Caki2 (cell line): ENCODE data around the gene STXBP6. TPM values are rescaled to one million over a fixed set of nuclear protein-coding genes. Genes with fewer than 3 reads are reported as not detected.
"Not testable (repeated sequence)": the region's sequence is repeated elsewhere in the genome, so short reads cannot be mapped to it uniquely, and the experiment has no call there.

Experiments used
- DNase-seq: peaks from one replicate; pipeline ENCODE4 v3.0.0-alpha.2; 2015; ENCODE audit warnings: low read depth
- in situ Hi-C: cut with HindIII; loops from 2 replicates; pipeline ENCODE4 v1.10.0; 2016; ENCODE audit warnings: low sequenced_read_pairs, low pct_unique_long_range_greater_than_20kb, mixed read lengths
- total RNA-seq: library from RNA; depleted of rRNA; stranded (reverse); fragments of >200 nt; shearing (Covaris generic); gene quantifications from 2 replicates; pipeline ENCODE4 v1.2.3, GENCODE V29; 2014; ENCODE audit warnings: low replicate concordance

The STXBP6 gene
- total RNA-seq, 1 experiment from 2014 or later = 14.9 TPM

- in situ Hi-C loops = no loop called here
- DNase-seq = no peak
These were observed 102.8 kb downstream of the STXBP6 start for GRCh38 chr14:24947131-24947530.

- in situ Hi-C loops = no loop called here
- DNase-seq = no peak
These were observed 105.1 kb downstream of the STXBP6 start for GRCh38 chr14:24944800-24945199.

GRCh38 chr14:24943024-24943423 lies 106.9 kb downstream of the STXBP6 start:
- DNase-seq = no peak
- in situ Hi-C loops = no loop called here

- in situ Hi-C loops = no loop called here
These were observed 108.2 kb downstream of the STXBP6 start for GRCh38 chr14:24941719-24942118.

GRCh38 chr14:24940213-24940783 lies 109.6 kb downstream of the STXBP6 start:
- in situ Hi-C loops = no loop called here

More at GRCh38 chr14:24941719-24942118, 108.2 kb downstream of the STXBP6 start:
- no peak for DNase-seq

GRCh38 chr14:24938593-24938992 lies 111.4 kb downstream of the STXBP6 start:
- no peak for DNase-seq
- in situ Hi-C loops = no loop called here

More at GRCh38 chr14:24940213-24940783, 109.6 kb downstream of the STXBP6 start:
- no peak for DNase-seq

GRCh38 chr14:24937300-24937699 lies 112.6 kb downstream of the STXBP6 start:
- in situ Hi-C loops = no loop called here

DNA sequence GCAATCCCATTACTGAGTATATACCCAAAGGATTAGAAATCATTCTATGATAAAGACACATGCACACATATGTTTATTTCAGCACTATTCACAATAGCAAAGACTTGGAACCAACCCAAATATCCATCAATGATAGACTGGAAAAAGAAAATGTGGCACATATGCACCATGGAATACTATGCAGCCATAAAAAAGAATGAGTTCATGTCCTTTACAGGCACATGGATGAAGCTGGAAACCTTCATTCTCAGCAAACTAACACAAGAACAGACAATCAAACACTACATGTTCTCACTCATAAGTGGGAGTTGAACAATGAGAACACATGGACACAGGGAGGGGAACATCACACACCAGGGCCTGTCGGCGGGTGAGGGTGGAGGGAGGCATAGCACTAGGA lies 113.2 kb downstream of the STXBP6 start:
- in situ Hi-C loops, DNase-seq: not testable (repeated sequence)

More at GRCh38 chr14:24937300-24937699, 112.6 kb downstream of the STXBP6 start:
- no peak for DNase-seq

DNA sequence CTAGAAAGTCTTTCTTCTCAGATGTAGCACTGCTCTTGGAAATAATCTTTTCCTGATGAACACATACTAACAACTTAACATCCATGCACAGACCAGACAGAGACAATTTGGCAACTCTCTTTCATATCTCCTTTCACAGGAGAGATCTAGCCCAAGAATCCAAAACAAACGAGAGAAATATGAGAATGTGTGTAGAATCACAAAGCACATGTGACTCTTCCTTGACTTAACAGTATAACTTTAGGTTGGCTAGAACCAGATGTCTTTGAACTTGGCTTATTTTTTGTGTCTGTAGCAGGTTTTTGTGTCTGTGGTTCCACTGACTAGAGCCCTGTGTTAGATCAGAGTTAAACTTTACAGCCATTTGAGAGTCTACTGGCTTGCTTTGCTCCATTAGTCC lies 114.2 kb downstream of the STXBP6 start:
- DNase-seq = no peak
- in situ Hi-C loops = no loop called here

DNA sequence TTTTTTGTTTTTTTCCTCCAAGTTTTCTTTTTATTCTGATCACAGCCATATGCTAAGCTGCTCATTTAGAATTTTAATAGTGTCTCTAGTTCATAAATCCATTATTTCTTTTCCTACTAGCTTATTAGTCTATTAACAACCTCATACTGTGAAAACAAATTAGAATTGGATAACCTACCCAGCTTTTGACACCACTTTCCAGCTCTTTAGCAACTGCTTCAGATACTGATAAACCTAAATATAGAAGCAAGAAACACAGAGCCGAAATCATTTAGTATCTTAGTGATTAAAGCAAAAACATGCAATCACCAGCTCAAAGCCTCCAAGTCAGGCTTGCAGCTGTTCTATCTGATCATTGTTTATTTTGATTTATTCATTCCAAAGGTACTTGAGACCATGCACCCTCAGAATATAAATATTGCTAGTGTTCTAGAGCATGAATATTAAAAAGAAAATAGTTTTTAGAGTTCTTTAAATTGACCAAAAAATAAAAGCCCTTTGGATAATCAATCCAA lies 121.5 kb downstream of the STXBP6 start:
- DNase-seq = no peak
- in situ Hi-C loops = no loop called here

GRCh38 chr14:24927809-24928208 lies 122.1 kb downstream of the STXBP6 start:
- DNase-seq = no peak
- in situ Hi-C loops = no loop called here

DNA sequence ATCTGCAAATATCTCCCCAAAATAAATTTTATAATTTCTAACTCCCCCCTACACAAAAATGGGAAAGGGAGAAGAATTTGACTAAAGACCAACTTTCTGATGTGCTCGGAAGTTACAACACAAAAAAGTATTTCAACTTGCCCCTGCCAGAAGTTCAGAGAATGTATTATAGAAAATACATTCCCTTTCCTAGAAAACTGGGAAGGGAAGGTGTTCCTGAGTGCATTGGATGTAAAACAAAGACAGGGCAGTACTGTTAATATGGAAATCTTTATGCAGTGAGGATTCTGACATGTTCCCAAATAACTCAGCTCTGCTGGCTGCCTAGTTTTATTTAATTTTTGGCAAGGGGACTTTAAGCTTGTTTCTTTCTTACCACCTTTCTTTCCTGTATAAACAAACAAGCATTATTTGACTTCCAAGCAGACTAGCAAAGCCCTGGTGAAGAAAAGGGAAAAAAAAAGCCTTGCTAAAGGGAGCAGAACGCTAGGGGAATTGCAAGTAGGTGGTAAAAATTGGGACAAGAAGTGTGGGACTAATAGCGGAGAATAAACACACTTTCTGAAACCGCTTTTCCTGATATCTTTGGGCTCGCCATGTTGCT lies 124.1 kb downstream of the STXBP6 start:
- no peak for DNase-seq
- in situ Hi-C loops = no loop called here

DNA sequence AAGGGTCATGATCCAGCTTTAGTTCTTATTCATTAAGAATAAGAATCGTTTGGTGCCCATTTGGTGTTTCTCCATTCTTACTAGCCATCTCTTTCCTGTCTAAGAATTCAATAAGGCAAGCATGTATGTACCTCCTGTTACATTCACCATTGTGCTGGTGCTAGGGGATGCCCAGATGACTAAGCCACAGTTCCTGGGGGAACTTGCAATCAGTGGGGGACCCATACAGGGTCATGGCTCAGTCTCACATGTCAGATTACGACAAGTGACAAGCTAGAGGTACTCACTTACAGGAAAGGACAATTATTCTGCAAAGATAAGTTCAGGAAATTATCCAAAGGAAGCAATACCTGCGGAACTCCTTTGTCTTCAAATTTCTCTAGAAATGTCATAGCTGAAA lies 125.4 kb downstream of the STXBP6 start:
- in situ Hi-C loops = no loop called here
- no peak for DNase-seq

DNA sequence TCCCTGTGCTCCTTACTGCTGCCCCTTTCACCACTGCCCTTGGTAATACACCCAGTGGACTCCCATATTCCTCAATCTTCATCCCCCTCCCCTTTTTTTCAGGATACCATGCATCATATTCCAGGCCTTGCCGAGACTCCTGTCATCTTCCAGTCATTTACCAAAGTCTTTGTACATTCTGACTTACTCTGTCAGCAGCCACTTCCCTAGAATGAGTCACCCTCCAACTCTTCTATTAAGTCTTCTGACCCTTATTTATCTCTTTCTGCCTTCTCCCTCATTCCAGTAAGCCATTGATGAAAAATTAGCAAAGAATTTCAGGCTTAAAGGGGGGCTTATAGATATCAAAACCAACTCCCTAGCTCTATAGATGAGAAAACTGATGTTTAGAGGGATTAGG lies 128.0 kb downstream of the STXBP6 start:
- no peak for DNase-seq

GRCh38 chr14:24920265-24921075 lies 129.5 kb downstream of the STXBP6 start:
- in situ Hi-C loops = no loop called here

More for the DNA sequence above, 128.0 kb downstream of the STXBP6 start:
- in situ Hi-C loops = no loop called here

GRCh38 chr14:24918822-24919221 lies 131.1 kb downstream of the STXBP6 start:
- no peak for DNase-seq
- in situ Hi-C loops = no loop called here

More at GRCh38 chr14:24920265-24921075, 129.5 kb downstream of the STXBP6 start:
- DNase-seq = no peak

DNA sequence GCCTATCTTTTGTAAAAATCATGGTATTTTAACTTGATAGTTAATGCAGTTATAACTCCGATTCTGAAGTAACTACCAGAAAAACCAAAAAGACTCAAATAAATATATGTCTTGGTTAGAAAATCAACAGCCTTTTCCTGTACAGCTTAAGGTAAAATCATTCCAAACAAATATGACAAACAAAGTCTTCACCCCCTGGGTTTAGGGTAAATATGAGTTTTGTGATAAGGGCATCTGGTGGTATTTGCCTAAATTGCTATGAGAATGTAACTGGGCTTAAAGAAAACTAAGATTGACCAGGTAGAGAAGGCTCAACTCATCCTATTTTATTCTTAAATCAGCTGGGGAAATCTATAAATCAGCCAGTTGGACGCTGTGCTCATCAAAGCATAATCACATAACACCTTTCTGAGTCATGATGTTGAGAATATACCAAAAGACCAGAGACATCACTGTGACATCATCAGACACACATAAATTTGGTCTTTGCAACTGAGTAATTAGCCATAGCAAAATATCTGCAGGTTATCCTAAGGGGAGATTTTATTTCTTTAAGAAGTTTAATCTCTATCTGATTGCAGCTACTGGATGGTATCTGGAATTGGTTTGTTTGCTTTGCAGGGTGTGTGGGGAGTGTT lies 133.9 kb downstream of the STXBP6 start:
- in situ Hi-C loops = no loop called here
- DNase-seq = no peak

DNA sequence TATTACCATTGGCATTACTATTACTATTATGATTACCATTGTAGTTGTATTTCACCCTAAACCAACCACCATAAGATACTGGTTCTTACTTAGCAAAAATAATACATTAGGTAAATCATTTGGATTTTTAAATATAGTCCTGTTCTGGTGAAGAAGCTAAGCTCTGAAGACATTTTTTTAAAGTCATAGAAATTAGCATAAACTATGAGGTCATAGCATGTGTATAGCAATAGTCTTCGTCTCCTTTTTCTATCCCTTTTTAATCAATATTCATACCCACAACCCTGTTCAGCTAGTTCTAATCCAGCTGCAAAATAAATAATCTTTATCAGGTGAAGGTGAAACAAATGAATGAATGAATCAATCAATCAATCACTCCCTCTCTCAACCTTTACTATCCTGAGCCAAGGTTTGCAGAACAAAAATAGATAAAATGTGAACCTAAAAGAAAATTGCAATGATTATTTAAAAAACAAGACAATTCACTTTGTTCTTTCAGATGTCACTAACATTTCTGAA lies 134.5 kb downstream of the STXBP6 start:
- in situ Hi-C loops = no loop called here
- no peak for DNase-seq
